HEK293 (cell line): ENCODE measurements around the gene AK1.

ENCODE experiments used
- CTCF ChIA-PET: fragments of 350-600 bp; formaldehyde crosslinking; extraction: SDS; loops from one replicate; lab custom pipeline; 2021; ENCODE audit warnings: antibody characterized with exemption; lab: Yijun Ruan, JAX
- POLR2A ChIA-PET: fragments of 300-600 bp; formaldehyde crosslinking; extraction: SDS; loops from one replicate; lab custom pipeline; 2020; ENCODE audit warnings: antibody characterized with exemption, inconsistent platforms; lab: Yijun Ruan, JAX
- H3K27ac ChIP-seq: fragments of 200-500 bp; sonication (Bioruptor generic); 2 replicates; pipeline ENCODE4 v1.5.1; 2014; ENCODE audit warnings: low read depth, low read length, control low read depth, inconsistent platforms; ENCODE audit errors: extremely low read depth
- H3K36me3 ChIP-seq, 2 experiments: fragments of 200-500 bp in 1 of 2; sonication (Bioruptor generic) in 1 of 2; 1 replicate in 1 of 2; 2 replicates in 1 of 2; pipeline ENCODE4 v1.5.1; 2014 to 2017; ENCODE audit warnings: inconsistent platforms in 2 of 2, low read length in 2 of 2; ENCODE audit not compliant: control insufficient read depth in 2 of 2, insufficient read depth in 1 of 2
- H3K4me1 ChIP-seq: fragments of 200-500 bp; sonication (Bioruptor generic); 2 replicates; pipeline ENCODE4 v1.5.1; 2014; ENCODE audit warnings: mild to moderate bottlenecking, low read length, inconsistent platforms; ENCODE audit not compliant: control insufficient read depth, insufficient read depth
- H3K4me3 ChIP-seq: 2 replicates; pipeline ENCODE4 v1.5.1; 2011; ENCODE audit warnings: low read depth, mild to moderate bottlenecking, control low read depth, low read length, moderate library complexity
- H3K9me3 ChIP-seq: fragments of 200-500 bp; sonication (Bioruptor generic); 2 replicates; pipeline ENCODE4 v1.5.1; 2014; ENCODE audit warnings: low read depth, low read length, inconsistent platforms; ENCODE audit not compliant: control insufficient read depth, insufficient read depth
- HOXA7 ChIP-seq: sonication (generic); formaldehyde crosslinking; IDR thresholded peaks from 2 replicates; pipeline ENCODE4 v1.8.1; 2022; ENCODE audit warnings: missing genetic modification reagents, borderline replicate concordance
- RBAK ChIP-seq: fragments of 450-650 bp; formaldehyde crosslinking; IDR thresholded peaks from 2 replicates; pipeline ENCODE4 v1.5.1; 2016; ENCODE audit warnings: missing biosample characterization, missing genetic modification characterization
- SETDB1 ChIP-seq: IDR thresholded peaks from one replicate; pipeline ENCODE4 v1.6.1; 2017; ENCODE audit warnings: mild to moderate bottlenecking, low read length, moderate library complexity, mixed read lengths; ENCODE audit not compliant: insufficient read length
- YY2 ChIP-seq: fragments of 450-650 bp; formaldehyde crosslinking; IDR thresholded peaks from 2 replicates; pipeline ENCODE4 v1.5.1; 2016; ENCODE audit warnings: missing biosample characterization, missing genetic modification characterization
- ZBTB17 ChIP-seq: fragments of 450-650 bp; formaldehyde crosslinking; IDR thresholded peaks from 2 replicates; pipeline ENCODE4 v1.5.1; 2016; ENCODE audit warnings: missing biosample characterization, missing genetic modification characterization
- ZFHX2 ChIP-seq: fragments of 450-650 bp; formaldehyde crosslinking; conservative IDR thresholded peaks from 2 replicates; pipeline ENCODE4 v1.5.1; 2016; ENCODE audit warnings: missing biosample characterization, missing genetic modification characterization
- ZNF133 ChIP-seq: fragments of 450-650 bp; formaldehyde crosslinking; IDR thresholded peaks from 2 replicates; pipeline ENCODE4 v1.5.1; 2016; ENCODE audit warnings: missing biosample characterization, missing genetic modification characterization
- ZNF26 ChIP-seq: fragments of 450-650 bp; formaldehyde crosslinking; IDR thresholded peaks from 2 replicates; pipeline ENCODE4 v1.5.1; 2016; ENCODE audit warnings: missing biosample characterization, missing genetic modification characterization
- ZNF398 ChIP-seq: fragments of 450-650 bp; formaldehyde crosslinking; IDR thresholded peaks from 2 replicates; pipeline ENCODE4 v1.5.1; 2017; ENCODE audit warnings: missing biosample characterization, missing genetic modification characterization
- ZNF473 ChIP-seq: fragments of 450-650 bp; formaldehyde crosslinking; IDR thresholded peaks from 2 replicates; pipeline ENCODE4 v1.5.1; 2017; ENCODE audit warnings: missing biosample characterization, missing genetic modification characterization
- ZNF530 ChIP-seq: fragments of 450-650 bp; formaldehyde crosslinking; IDR thresholded peaks from 2 replicates; pipeline ENCODE4 v1.5.1; 2016; ENCODE audit warnings: low read depth, missing biosample characterization, missing genetic modification characterization
- ZNF544 ChIP-seq: fragments of 450-650 bp; formaldehyde crosslinking; IDR thresholded peaks from 2 replicates; pipeline ENCODE4 v1.5.0; 2017; ENCODE audit warnings: missing biosample characterization, missing genetic modification characterization
- ZNF660 ChIP-seq: fragments of 450-650 bp; IDR thresholded peaks from 2 replicates; pipeline ENCODE4 v1.5.1; 2018; ENCODE audit warnings: missing biosample characterization, mild to moderate bottlenecking, missing genetic modification characterization
- ZNF76 ChIP-seq: fragments of 450-650 bp; formaldehyde crosslinking; IDR thresholded peaks from 2 replicates; pipeline ENCODE4; 2016; ENCODE audit warnings: low read depth, missing biosample characterization, missing genetic modification characterization, borderline replicate concordance
- ZNF830 ChIP-seq: fragments of 450-650 bp; IDR thresholded peaks from 2 replicates; pipeline ENCODE4 v1.5.0; 2018; ENCODE audit warnings: missing biosample characterization, missing genetic modification characterization, low read depth, mild to moderate bottlenecking, moderate library complexity
- TF ChIP-seq, protein P1 (sequence below): fragments of 450-650 bp; formaldehyde crosslinking; IDR thresholded peaks from 2 replicates; pipeline ENCODE4 v1.5.1; 2016; ENCODE audit warnings: missing biosample characterization, missing genetic modification characterization
- TF ChIP-seq, protein P2 (sequence below): fragments of 450-650 bp; formaldehyde crosslinking; IDR thresholded peaks from 2 replicates; pipeline ENCODE4 v1.5.1; 2016; ENCODE audit warnings: missing biosample characterization, missing genetic modification characterization

AK1 gene

DNA sequence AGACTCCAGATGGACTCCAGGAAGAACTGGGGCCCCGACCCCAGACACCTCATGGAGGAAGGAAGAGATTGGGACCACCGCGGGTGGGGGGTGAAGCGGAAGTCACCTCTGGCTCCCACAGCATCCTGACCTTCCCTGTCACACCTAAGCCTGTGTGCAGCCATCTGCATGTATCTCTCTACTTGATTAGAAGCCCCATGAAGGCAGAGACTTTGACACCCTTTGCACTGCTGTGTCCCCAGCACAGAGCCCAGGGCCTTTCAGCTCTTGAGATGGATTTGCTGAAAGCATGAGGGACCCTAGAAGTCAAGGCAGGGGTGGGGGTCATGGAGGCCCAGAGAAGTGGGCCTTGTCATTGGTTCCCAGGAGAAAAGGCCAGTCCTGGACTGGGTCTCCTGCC lies 20.2 kb downstream of the AK1 start:
- POLR2A ChIA-PET = no interaction called here

GRCh38 chr9:127856729-127857116 lies 20.8 kb downstream of the AK1 start:
- H3K4me3 ChIP-seq = no peak overlapping the region
- no peaks in the 10 kb centered on the region for H3K36me3 ChIP-seq
- TF ChIP-seq, protein P1, sequence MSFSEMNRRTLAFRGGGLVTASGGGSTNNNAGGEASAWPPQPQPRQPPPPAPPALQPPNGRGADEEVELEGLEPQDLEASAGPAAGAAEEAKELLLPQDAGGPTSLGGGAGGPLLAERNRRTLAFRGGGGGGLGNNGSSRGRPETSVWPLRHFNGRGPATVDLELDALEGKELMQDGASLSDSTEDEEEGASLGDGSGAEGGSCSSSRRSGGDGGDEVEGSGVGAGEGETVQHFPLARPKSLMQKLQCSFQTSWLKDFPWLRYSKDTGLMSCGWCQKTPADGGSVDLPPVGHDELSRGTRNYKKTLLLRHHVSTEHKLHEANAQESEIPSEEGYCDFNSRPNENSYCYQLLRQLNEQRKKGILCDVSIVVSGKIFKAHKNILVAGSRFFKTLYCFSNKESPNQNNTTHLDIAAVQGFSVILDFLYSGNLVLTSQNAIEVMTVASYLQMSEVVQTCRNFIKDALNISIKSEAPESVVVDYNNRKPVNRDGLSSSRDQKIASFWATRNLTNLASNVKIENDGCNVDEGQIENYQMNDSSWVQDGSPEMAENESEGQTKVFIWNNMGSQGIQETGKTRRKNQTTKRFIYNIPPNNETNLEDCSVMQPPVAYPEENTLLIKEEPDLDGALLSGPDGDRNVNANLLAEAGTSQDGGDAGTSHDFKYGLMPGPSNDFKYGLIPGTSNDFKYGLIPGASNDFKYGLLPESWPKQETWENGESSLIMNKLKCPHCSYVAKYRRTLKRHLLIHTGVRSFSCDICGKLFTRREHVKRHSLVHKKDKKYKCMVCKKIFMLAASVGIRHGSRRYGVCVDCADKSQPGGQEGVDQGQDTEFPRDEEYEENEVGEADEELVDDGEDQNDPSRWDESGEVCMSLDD (tag by site-specific recombination) = no peak
- TF ChIP-seq ZNF398 (tag by site-specific recombination) (no peak), RBAK (no peak), ZNF830 (tag by site-specific recombination) (no peak), ZNF660 (tag by site-specific recombination) (no peak), ZFHX2 (tag by site-specific recombination) (no peak), ZNF26 (tag by site-specific recombination) (no peak), HOXA7 (CRISPR knock-in tag) (no peak), ZBTB17 (no peak), ZNF76 (tag by site-specific recombination) (no peak), SETDB1 (no peak)
- TF ChIP-seq, protein P2, sequence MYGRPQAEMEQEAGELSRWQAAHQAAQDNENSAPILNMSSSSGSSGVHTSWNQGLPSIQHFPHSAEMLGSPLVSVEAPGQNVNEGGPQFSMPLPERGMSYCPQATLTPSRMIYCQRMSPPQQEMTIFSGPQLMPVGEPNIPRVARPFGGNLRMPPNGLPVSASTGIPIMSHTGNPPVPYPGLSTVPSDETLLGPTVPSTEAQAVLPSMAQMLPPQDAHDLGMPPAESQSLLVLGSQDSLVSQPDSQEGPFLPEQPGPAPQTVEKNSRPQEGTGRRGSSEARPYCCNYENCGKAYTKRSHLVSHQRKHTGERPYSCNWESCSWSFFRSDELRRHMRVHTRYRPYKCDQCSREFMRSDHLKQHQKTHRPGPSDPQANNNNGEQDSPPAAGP (tag by site-specific recombination) = no peak
- POLR2A ChIA-PET = no interaction called here
- CTCF ChIA-PET = interaction anchor here (0.5 to 3.5 kb wide), 3 partner anchors 11 to 13 kb away, joined by 3 to 18 read pairs (median 8); no protein-coding TSS in a partner anchor
- H3K27ac ChIP-seq = no peak overlapping the region
- H3K9me3 ChIP-seq = no peaks in the 10 kb centered on the region
- H3K4me1 ChIP-seq = no peaks in the 10 kb centered on the region

More for the DNA sequence above, 20.2 kb downstream of the AK1 start:
- Histone ChIP-seq H3K9me3 (no peaks in the 10 kb centered on the region), H3K4me1 (no peaks in the 10 kb centered on the region), H3K4me3 (no peak overlapping the region), H3K27ac (no peak overlapping the region), H3K36me3 (no peaks in the 10 kb centered on the region)
- CTCF ChIA-PET = interaction anchor here (0.5 to 1.0 kb wide), 2 partner anchors 12 kb away, joined by 3 to 8 read pairs; no protein-coding TSS in a partner anchor
- no peak for TF ChIP-seq YY2
- TF ChIP-seq ZNF830 (tag by site-specific recombination) = no peak
- no peak for TF ChIP-seq ZNF530
- TF ChIP-seq ZNF473 = no peak
- no peak for TF ChIP-seq ZNF133 (tag by site-specific recombination)
- TF ChIP-seq ZNF544 (tag by site-specific recombination) = no peak
- TF ChIP-seq, all 188 proteins: peak for 0
